HG03520 (cell line): ENCODE measurements around the gene COMMD4.
A peak's percentile ranks its signal among the peaks of the same experiment; 100 is the strongest.
"Not testable (repeated sequence)": the region's sequence is repeated elsewhere in the genome, so short reads cannot be mapped to it uniquely, and the experiment has no call there.

ENCODE experiments used
- ATAC-seq: cut with Tn5 transposase; IDR thresholded peaks from one replicate; pipeline ENCODE4 v1.9.1; 2021; ENCODE audit warnings: mild to moderate bottlenecking, moderate library complexity; ENCODE audit not compliant: unreplicated experiment

The COMMD4 gene

GRCh38 chr15:75335705-75336355, at the start of gene COMMD4:
Gene COMMD4, plus strand, starts transcription at chr15:75336063. Its CDS starts 27 bp downstream, at chr15:75336090.
- no peak for ATAC-seq

GRCh38 chr15:75293660-75294059, 42.2 kb upstream of the COMMD4 start:
- not testable (repeated sequence) for ATAC-seq

GRCh38 chr15:75298541-75299310, 37.1 kb upstream of the COMMD4 start:
- peak; percentile 50 for ATAC-seq

GRCh38 chr15:75299311-75299688, 36.6 kb upstream of the COMMD4 start:
- ATAC-seq, result peak; percentile 38

GRCh38 chr15:75300026-75300425, 35.8 kb upstream of the COMMD4 start:
- ATAC-seq, result not testable (repeated sequence)

GRCh38 chr15:75302318-75302717, 33.5 kb upstream of the COMMD4 start:
- no peak for ATAC-seq

GRCh38 chr15:75302753-75303152, 33.1 kb upstream of the COMMD4 start:
- not testable (repeated sequence) for ATAC-seq

- no peak for ATAC-seq
These were observed 29.7 kb upstream of the COMMD4 start for GRCh38 chr15:75306188-75306587.

- ATAC-seq, result no peak
These were observed 28.0 kb upstream of the COMMD4 start for GRCh38 chr15:75307778-75308390.

- ATAC-seq, result no peak
These were observed 26.2 kb upstream of the COMMD4 start for GRCh38 chr15:75309711-75310110.

- not testable (repeated sequence) for ATAC-seq
These were observed 23.3 kb upstream of the COMMD4 start for GRCh38 chr15:75312548-75312947.

GRCh38 chr15:75313116-75313845, 22.6 kb upstream of the COMMD4 start:
- ATAC-seq, result no peak

GRCh38 chr15:75314552-75315290, 21.1 kb upstream of the COMMD4 start:
- ATAC-seq, result no peak

GRCh38 chr15:75319231-75319897, 16.5 kb upstream of the COMMD4 start:
- not testable (repeated sequence) for ATAC-seq

GRCh38 chr15:75321711-75322110, 14.2 kb upstream of the COMMD4 start:
- no peak for ATAC-seq

- no peak for ATAC-seq
These were observed 9.9 kb upstream of the COMMD4 start for GRCh38 chr15:75325922-75326321.

- no peak for ATAC-seq
These were observed 8.9 kb upstream of the COMMD4 start for GRCh38 chr15:75327005-75327404.

GRCh38 chr15:75327491-75327890, 8.4 kb upstream of the COMMD4 start:
- ATAC-seq, result no peak

GRCh38 chr15:75328493-75329314, 7.2 kb upstream of the COMMD4 start:
- ATAC-seq, result no peak
